ENCODE data around the gene CT45A7.
"Not testable (repeated sequence)": the region's sequence is repeated elsewhere in the genome, so short reads cannot be mapped to it uniquely, and the experiment has no call there.

Gene CT45A7, protein sequence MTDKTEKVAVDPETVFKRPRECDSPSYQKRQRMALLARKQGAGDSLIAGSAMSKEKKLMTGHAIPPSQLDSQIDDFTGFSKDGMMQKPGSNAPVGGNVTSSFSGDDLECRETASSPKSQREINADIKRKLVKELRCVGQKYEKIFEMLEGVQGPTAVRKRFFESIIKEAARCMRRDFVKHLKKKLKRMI

DNA sequence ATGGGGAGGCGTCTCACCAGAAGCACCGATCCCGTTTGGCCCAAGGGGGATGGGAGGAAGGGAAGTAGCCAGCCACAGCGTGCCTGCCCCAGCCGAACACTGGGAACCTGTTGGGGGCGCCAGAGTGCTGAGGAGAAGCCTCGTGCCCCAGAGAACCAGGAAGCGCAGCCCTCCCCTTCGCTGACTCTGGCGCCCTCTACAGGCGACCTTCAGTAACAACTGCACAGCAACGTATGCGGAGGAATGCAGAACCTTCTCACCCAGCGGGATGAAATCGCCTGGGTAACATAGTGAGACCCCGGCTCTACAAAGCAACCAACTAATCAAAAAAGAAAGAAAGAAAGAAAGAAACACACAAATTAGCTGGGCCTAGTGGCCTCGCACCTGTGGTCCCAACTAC, at the start of gene CT45A7:
TSS of gene CT45A7 (minus strand) at position 101 of the 400 bp plus-strand sequence. CDS start 3,747 bp downstream, outside the sequence.
- DNase-seq (ENCODE audit: low read depth); H3K4me3 ChIP-seq (ENCODE audit: low read length): not testable (repeated sequence)

DNA sequence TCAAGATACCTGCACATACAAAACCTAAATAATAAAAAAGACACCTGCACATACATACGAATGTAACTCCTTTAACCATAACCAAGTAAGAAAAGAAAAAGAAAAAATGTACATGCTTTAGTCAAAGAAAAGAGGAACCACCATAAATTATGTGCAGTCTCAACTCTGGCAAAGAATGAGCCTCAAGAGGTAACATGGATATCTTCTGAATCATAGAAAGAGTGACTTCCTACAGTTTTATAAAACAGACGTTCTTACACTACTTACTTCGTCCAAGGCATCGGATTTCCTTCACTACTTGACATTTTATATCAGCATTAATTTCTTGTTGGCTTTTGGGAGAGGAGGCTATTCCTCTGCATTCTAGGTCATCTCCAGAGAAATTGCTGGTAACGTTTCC, 45.7 kb upstream of the CT45A7 start:
- DNase-seq (ENCODE audit: low read depth); H3K4me3 ChIP-seq (ENCODE audit: low read length): not testable (repeated sequence)

DNA sequence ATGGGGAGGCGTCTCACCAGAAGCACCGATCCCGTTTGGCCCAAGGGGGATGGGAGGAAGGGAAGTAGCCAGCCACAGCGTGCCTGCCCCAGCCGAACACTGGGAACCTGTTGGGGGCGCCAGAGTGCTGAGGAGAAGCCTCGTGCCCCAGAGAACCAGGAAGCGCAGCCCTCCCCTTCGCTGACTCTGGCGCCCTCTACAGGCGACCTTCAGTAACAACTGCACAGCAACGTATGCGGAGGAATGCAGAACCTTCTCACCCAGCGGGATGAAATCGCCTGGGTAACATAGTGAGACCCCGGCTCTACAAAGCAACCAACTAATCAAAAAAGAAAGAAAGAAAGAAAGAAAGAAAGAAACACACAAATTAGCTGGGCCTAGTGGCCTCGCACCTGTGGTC, 34.6 kb upstream of the CT45A7 start, which contains the start of gene CT45A9:
TSS of gene CT45A9 (minus strand) at position 101 of the 400 bp plus-strand sequence. CDS start 3,751 bp downstream, outside the sequence.
- not testable (repeated sequence) for DNase-seq (ENCODE audit: low read depth); H3K4me3 ChIP-seq (ENCODE audit: low read length)

DNA sequence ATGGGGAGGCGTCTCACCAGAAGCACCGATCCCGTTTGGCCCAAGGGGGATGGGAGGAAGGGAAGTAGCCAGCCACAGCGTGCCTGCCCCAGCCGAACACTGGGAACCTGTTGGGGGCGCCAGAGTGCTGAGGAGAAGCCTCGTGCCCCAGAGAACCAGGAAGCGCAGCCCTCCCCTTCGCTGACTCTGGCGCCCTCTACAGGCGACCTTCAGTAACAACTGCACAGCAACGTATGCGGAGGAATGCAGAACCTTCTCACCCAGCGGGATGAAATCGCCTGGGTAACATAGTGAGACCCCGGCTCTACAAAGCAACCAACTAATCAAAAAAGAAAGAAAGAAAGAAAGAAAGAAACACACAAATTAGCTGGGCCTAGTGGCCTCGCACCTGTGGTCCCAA, 17.4 kb upstream of the CT45A7 start, which contains the start of gene CT45A8:
TSS of gene CT45A8 (minus strand) at position 101 of the 400 bp plus-strand sequence. CDS start 3,755 bp downstream, outside the sequence.
- not testable (repeated sequence) for DNase-seq (ENCODE audit: low read depth); H3K4me3 ChIP-seq (ENCODE audit: low read length)

DNA sequence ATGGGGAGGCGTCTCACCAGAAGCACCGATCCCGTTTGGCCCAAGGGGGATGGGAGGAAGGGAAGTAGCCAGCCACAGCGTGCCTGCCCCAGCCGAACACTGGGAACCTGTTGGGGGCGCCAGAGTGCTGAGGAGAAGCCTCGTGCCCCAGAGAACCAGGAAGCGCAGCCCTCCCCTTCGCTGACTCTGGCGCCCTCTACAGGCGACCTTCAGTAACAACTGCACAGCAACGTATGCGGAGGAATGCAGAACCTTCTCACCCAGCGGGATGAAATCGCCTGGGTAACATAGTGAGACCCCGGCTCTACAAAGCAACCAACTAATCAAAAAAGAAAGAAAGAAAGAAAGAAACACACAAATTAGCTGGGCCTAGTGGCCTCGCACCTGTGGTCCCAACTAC, 17.2 kb downstream of the CT45A7 start, which contains the start of gene CT45A2:
TSS of gene CT45A2 (minus strand) at position 101 of the 400 bp plus-strand sequence. CDS start 3,747 bp downstream, outside the sequence.
- H3K4me3 ChIP-seq (ENCODE audit: low read length); DNase-seq (ENCODE audit: low read depth): not testable (repeated sequence)

DNA sequence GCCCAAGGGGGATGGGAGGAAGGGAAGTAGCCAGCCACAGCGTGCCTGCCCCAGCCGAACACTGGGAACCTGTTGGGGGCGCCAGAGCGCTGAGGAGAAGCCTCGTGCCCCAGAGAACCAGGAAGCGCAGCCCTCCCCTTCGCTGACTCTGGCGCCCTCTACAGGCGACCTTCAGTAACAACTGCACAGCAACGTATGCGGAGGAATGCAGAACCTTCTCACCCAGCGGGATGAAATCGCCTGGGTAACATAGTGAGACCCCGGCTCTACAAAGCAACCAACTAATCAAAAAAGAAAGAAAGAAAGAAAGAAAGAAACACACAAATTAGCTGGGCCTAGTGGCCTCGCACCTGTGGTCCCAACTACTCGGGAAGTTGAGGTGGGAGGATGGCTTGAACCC, 34.4 kb downstream of the CT45A7 start, which contains the start of gene CT45A6:
TSS of gene CT45A6 (minus strand) at position 101 of the 400 bp plus-strand sequence. CDS start 3,794 bp downstream, outside the sequence.
- DNase-seq (ENCODE audit: low read depth); H3K4me3 ChIP-seq (ENCODE audit: low read length): not testable (repeated sequence)

DNA sequence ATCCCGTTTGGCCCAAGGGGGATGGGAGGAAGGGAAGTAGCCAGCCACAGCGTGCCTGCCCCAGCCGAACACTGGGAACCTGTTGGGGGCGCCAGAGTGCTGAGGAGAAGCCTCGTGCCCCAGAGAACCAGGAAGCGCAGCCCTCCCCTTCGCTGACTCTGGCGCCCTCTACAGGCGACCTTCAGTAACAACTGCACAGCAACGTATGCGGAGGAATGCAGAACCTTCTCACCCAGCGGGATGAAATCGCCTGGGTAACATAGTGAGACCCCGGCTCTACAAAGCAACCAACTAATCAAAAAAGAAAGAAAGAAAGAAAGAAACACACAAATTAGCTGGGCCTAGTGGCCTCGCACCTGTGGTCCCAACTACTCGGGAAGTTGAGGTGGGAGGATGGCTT, 51.7 kb downstream of the CT45A7 start, which contains the start of gene CT45A5:
TSS of gene CT45A5 (minus strand) at position 101 of the 400 bp plus-strand sequence. CDS start 3,774 bp downstream, outside the sequence.
- DNase-seq (ENCODE audit: low read depth); H3K4me3 ChIP-seq (ENCODE audit: low read length): not testable (repeated sequence)
